ENCODE data around the gene SUMO1. TPM values are rescaled to one million over a fixed set of nuclear protein-coding genes. Genes with fewer than 3 reads are reported as not detected.

The SUMO1 gene
- 49.1 and 60.0 TPM in 2 replicates for total RNA-seq
- total RNA-seq (2013): 94.9 TPM
- 15.6 and 26.4 TPM in 2 replicates for polyA plus RNA-seq
- 12.9 and 17.7 TPM in 2 replicates for polyA minus RNA-seq

DNA sequence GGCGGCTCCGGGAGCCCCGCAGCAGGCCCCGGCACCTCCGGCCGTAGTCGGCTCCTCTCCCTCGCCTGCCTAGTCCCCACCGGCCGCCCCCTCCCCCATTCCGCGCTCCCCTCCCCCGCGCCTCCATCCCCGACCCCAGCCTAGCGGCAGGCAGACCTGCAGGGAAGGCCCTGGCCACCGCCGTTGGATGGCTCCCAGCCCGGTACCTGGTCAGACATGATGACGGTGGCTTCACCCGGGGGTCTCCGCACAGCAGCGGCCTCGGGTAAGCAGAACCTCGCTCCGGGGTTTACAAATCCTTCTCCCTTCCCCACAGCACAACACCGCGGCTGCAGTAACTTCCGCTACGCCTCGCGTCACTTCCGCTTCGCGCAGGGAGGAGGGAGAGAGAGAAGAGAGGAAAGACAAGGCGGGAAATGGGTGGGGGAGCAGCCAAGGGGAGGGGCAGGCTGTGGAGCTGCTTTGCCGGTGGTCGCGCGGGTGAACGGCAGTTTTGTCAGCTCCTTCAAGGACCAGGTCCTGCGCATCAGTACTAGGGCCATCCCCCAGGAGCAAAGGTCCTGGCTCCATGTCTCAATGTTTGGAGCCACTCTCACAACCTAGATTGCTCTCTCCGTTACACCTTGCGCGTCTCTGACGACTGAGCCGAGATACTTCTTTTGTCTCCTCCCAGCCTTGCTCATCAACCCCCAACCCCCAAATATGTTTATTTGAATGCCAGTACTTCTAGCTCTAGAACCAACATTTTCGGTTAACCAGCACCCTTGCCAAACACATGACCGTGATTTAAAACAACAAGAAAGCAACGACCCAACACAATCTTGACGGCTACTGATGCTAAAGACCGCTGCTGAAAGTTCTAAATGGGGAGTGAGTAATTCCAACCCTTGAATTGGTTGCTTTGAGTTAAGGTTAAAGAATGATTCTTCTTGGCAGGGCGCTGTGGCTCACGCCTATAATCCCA, at the start of gene SUMO1:
Gene SUMO1 (minus strand): TSS at position 364 of the 964 bp plus-strand sequence. CDS start 146 bp downstream, at position 218.
- Mint-ChIP-seq H3K4me3 (peak within 1 kb of the TSS; percentile 96), H3K27me3 (no peaks in the 10 kb centered on the region), H3K27ac (peak within 1 kb of the TSS; percentile 91), H3K9me3 (ENCODE audit: insufficient read depth) (no peaks in the 10 kb centered on the region), H3K4me1 (peaks cover 32% of the 10 kb centered on the region)
- Histone ChIP-seq H4K20me1 (ENCODE audit: control insufficient read depth, insufficient read depth, low read length, poor library complexity, severe bottlenecking) (peaks cover 9% of the 10 kb centered on the region), H3K79me2 (ENCODE audit: control insufficient read depth, insufficient read depth, low read length) (peaks cover 60% of the 10 kb centered on the region), H3K9ac (ENCODE audit: low read length) (peak within 1 kb of the TSS; percentile 70), H3K4me1 (ENCODE audit: control insufficient read depth in 2 of 2, insufficient read depth in 2 of 2, low read length in 2 of 2) (peaks cover 12 to 21% of the 10 kb centered on the region in 2 donors), H3K36me3 (replicated peaks in 1 of 2; ENCODE audit: control extremely low read depth in 1 of 2, control insufficient read depth in 1 of 2, extremely low read depth in 1 of 2, insufficient read depth in 2 of 2, low read length in 1 of 2) (no peaks in the 10 kb centered on the region), H3K4me2 (replicated peaks; ENCODE audit: low read depth, low read length, poor library complexity, severe bottlenecking) (peak within 1 kb of the TSS; percentile 74), H3K27me3 (replicated peaks in 1 of 4; ENCODE audit: control extremely low read depth in 1 of 4, control insufficient read depth in 3 of 4, insufficient read depth in 4 of 4, low read length in 3 of 4) (peaks cover 0 to 1% (median 0%) of the 10 kb centered on the region in 4 experiments), H3K4me3 (ENCODE audit: control extremely low read depth in 1 of 5, extremely low read depth in 1 of 5, insufficient read depth in 1 of 5, low read depth in 2 of 5, low read length in 4 of 5) (peak within 1 kb of the TSS; percentile 75 to 88 (median 83)), H2AFZ (ENCODE audit: insufficient read depth, low read depth, low read length, poor library complexity, severe bottlenecking) (peak within 1 kb of the TSS; percentile 100), H3K27ac (ENCODE audit: low read length in 2 of 2) (peak within 1 kb of the TSS; percentile 78 to 89), H3K9me3 (ENCODE audit: control extremely low read depth in 1 of 3, control insufficient read depth in 2 of 3, insufficient read depth in 1 of 3, low read length in 2 of 3) (no peaks in the 10 kb centered on the region)
- DNase-seq (peak; percentile 92), ATAC-seq (ENCODE audit: low read depth) (peak; percentile 95)
- intact Hi-C loops (cut with micrococcal nuclease): loop anchor here (1.0 to 10.0 kb wide), 5 partner anchors 27 to 787 kb away; partner anchors contain the start of genes ALS2, BMPR2, FZD7 and NOP58
- ChIA-PET POLR2A (interaction anchor here (0.7 kb wide), 1 partner anchor 28 kb away, joined by 3 read pairs; no protein-coding TSS in a partner anchor), CTCF (no interaction called here)
- WGBS (ENCODE audit: insufficient coverage): 5% methylated on average over 35 of the region's 54 CpGs
- TF ChIP-seq EZH2 (IDR thresholded peaks at IDR 0.05; ENCODE audit: borderline replicate concordance, insufficient read depth, low read depth, low read length, poor library complexity, severe bottlenecking) (no peak), CTCF (IDR thresholded peaks at IDR 0.05) (no peak)

GRCh38 chr2:202286595-202286994, 48.2 kb upstream of the SUMO1 start:
- Mint-ChIP-seq H3K9me3 (ENCODE audit: insufficient read depth) (no peaks in the 10 kb centered on the region), H3K27ac (no peak overlapping the region), H3K4me3 (no peak overlapping the region), H3K27me3 (no peaks in the 10 kb centered on the region), H3K4me1 (no peaks in the 10 kb centered on the region)
- TF ChIP-seq EZH2 (IDR thresholded peaks at IDR 0.05; ENCODE audit: borderline replicate concordance, insufficient read depth, low read depth, low read length, poor library complexity, severe bottlenecking): no peak
- no peak for TF ChIP-seq CTCF (IDR thresholded peaks at IDR 0.05)
- Histone ChIP-seq H3K9ac (ENCODE audit: low read length) (no peak overlapping the region), H3K9me3 (ENCODE audit: control extremely low read depth in 1 of 3, control insufficient read depth in 2 of 3, insufficient read depth in 1 of 3, low read length in 2 of 3) (no peaks in the 10 kb centered on the region), H3K4me1 (ENCODE audit: control insufficient read depth in 2 of 2, insufficient read depth in 2 of 2, low read length in 2 of 2) (no peaks in the 10 kb centered on the region), H4K20me1 (ENCODE audit: control insufficient read depth, insufficient read depth, low read length, poor library complexity, severe bottlenecking) (peaks cover 23% of the 10 kb centered on the region), H3K36me3 (replicated peaks in 1 of 2; ENCODE audit: control extremely low read depth in 1 of 2, control insufficient read depth in 1 of 2, extremely low read depth in 1 of 2, insufficient read depth in 2 of 2, low read length in 1 of 2) (peaks cover 3 to 76% of the 10 kb centered on the region in 2 experiments), H2AFZ (ENCODE audit: insufficient read depth, low read depth, low read length, poor library complexity, severe bottlenecking) (no peak overlapping the region), H3K27ac (ENCODE audit: low read length in 2 of 2) (no peak overlapping the region), H3K79me2 (ENCODE audit: control insufficient read depth, insufficient read depth, low read length) (peaks cover 13% of the 10 kb centered on the region), H3K27me3 (replicated peaks in 1 of 4; ENCODE audit: control extremely low read depth in 1 of 4, control insufficient read depth in 3 of 4, insufficient read depth in 4 of 4, low read length in 3 of 4) (no peaks in the 10 kb centered on the region), H3K4me3 (ENCODE audit: control extremely low read depth in 1 of 5, extremely low read depth in 1 of 5, insufficient read depth in 1 of 5, low read depth in 2 of 5, low read length in 4 of 5) (no peak overlapping the region), H3K4me2 (replicated peaks; ENCODE audit: low read depth, low read length, poor library complexity, severe bottlenecking) (no peak overlapping the region)
- ATAC-seq (ENCODE audit: low read depth): no peak
- DNase-seq: no peak
- intact Hi-C loops (cut with micrococcal nuclease): no loop called here
- ChIA-PET CTCF (interaction anchor here (0.6 to 1.2 kb wide), 3 partner anchors 13 to 41 kb away, joined by 3 read pairs; no protein-coding TSS in a partner anchor), POLR2A (no interaction called here)

Measured in B cell (primary cell).